NCI-H1105 (cell line): ENCODE data around the gene TPTE2.
"Not testable (repeated sequence)": the region's sequence is repeated elsewhere in the genome, so short reads cannot be mapped to it uniquely, and the experiment has no call there.

ENCODE experiments used
- DNase-seq: peaks from one replicate; lab custom pipeline; 2025; lab: John Stamatoyannopoulos, UW

Gene TPTE2

GRCh38 chr13:19567820-19568534 is 6.6 kb upstream of the TPTE2 start:
- DNase-seq = no peak

DNA sequence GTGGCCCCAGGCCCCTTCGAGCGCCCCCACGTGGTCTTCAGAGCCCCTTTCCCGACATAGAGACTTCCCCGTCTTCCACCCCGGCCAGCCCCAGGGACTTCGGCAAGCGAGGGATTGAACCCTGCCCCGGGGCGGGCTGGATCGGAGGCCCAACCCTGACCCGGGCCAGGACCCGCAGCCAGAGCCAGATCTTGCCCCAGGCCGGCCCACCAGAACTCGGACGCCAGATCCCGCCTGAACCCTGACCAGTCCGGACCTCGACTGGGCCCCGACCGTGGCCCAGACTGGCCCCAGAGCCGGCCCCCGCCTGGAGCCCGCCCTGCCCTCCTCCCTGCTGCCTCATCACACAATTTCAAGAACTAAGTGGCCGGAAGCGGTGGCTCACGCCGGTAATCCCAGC is 253 bp upstream of the TPTE2 start:
- DNase-seq = no peak

GRCh38 chr13:19560672-19561071 is 660 bp downstream of the TPTE2 start:
- not testable (repeated sequence) for DNase-seq

GRCh38 chr13:19559739-19560138 is 1.6 kb downstream of the TPTE2 start:
- not testable (repeated sequence) for DNase-seq

DNA sequence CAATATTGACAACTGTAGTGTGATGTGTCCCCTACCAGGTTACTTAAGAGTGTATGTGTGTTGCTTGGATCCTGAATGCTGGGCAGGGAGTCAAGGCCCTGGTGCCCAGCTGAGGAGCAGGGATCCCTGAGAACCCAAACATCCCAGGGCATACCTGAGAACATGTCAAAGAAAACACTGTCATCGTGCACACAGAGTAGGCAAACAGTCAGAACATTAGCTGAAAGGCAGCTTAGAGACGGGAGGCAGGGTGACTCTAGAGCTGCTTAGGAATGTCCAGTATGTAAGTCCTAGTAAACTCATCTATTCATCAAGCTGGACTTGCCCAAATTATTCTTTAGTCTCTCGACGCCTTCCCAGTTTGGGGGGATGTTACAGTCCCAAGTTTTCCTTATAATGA is 4.0 kb downstream of the TPTE2 start:
- DNase-seq = not testable (repeated sequence)

GRCh38 chr13:19549245-19549644 is 12.1 kb downstream of the TPTE2 start:
- DNase-seq = not testable (repeated sequence)

GRCh38 chr13:19525634-19526033 is 35.7 kb downstream of the TPTE2 start:
- DNase-seq = not testable (repeated sequence)

DNA sequence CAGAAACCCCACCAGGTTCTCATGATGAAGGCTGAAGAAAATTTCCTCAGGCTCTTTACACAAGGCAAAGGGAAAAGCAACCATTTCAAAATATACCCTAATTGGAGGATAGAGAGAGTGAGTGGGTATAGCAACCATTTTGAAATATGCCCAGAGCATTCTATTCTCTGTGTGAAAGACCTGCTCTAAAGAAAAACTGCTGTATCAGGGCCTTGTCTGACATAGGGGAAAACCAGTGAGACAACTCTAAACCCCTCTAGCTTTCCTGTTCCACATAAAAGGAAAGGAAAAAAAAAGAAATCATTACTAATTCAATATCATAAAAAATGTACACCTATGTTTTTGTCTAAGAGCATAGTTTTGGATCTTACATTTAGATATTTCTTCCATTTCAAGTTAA is 42.3 kb downstream of the TPTE2 start:
- DNase-seq = no peak

GRCh38 chr13:19507623-19508022 is 53.7 kb downstream of the TPTE2 start:
- not testable (repeated sequence) for DNase-seq

GRCh38 chr13:19460126-19460525 is 101.2 kb downstream of the TPTE2 start:
- not testable (repeated sequence) for DNase-seq

DNA sequence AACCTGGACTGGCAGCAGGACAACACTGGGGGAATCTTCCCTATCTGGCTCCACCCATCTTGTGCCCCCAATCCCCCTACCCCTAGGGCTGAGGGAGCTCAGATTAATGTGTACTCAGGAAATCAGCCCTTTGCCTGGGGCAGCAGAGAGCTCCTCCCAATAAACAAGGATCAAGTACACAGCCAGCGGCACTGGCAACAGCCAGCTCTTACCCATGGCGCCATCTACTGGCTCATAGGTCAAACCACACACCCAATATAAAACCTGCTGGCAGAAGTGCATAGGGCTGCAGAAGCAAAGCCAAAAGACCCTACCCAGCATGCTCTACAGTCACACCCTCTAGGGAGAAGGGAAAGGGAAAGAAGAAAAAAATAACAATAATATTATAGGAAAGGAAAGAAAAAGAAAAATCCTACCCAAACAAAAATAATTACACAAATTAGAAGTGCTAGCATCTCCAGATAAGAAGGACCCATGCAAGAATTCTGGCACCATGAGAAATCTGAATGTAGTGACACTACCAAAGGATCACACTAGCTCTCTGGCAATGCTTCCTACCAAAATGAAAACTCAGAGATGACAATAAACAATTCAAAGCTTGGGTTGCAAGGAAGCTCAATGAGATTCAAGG is 122.2 kb downstream of the TPTE2 start:
- DNase-seq = peak; percentile 18

DNA sequence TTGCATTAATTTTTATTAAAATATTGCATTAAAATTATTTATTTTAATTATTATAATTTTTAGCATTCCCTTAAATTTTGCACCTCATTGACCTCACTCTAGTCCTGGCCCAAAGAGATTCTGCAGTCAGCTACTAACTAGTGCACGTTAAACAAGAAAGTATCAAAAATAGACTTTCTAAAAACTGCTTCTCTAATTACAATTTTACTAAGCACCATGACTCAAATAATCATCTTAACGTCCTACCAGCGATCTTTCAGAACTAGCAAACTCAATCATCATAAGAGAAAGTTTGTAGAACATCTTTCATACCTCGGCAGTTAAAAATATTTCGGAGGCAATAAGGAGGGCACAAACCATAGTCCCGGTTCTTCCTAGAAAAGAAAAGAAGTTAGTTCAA is 123.6 kb downstream of the TPTE2 start:
- DNase-seq = not testable (repeated sequence)

DNA sequence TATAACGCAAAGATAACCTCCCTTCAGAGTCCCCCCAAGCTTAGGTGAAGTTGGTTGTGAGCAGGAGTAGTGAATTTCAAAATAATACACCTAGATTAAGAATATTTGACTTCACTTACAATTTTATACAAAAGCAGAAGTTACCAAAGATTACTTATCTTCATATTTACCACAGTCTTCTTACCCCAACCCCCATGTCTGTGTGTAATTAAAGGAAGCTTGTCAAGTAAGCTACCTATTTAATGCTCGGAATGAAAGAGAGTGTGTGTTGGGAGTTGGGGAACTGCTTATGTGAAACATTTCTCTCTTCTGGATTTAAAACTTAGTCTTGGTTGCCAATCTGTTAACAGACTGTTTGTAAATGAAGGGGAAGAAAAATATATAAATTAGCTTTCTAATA is 139.1 kb downstream of the TPTE2 start:
- DNase-seq = not testable (repeated sequence)

DNA sequence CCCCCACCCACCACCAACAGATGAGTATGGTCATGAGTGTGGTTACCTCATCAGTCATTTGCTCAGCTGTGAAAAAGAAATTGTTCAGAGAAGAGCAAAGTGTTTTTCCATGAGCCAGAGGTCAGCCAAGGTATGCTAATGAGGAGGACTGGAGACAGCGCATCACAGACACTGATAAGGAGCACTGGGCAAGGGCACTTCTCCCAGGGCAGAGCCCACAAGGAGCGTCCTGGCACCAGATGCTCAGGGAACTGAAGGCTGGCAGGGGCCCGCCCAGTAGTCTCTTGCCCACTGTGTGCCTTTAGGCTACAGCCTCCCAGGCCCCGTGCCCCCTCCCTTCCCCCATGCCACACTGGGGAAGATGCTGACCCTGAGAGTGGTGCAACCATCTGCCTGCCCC is 148.8 kb downstream of the TPTE2 start:
- DNase-seq = not testable (repeated sequence)

DNA sequence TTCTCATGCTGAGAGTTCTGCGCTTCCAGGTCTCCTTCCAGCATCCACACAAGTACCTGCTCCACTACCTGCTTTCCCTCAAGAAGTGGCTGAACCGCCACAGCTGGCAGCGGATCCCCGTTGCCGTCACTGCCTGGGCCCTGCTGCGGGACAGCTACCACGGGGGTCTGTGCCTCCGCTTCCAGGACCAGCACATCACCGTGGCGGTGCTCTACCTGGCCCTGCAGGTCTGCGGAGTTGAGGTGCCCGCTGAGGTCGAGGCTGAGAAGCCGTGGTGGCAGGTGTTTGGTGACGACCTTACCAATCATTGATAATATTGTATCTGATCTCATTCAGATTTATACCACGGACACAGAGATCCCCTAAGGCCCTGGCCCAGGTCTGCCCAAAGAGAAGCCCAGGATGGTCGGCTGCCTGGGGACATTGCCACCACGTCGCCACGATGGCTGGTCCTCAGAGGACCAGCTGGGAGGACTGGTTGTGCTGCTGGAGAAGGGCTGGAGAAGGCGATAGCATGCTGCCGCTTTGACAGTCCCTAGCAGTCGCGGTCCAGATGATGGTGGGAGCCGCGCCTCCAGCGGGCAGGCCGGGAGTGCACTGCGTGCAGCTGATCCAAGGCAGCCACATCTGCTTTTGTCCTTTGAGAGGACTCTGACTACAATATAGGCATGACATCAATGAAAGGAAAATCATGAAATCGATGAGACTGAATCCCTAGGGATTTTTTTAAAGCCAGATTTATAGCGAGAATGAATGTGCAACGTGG is 178.4 kb downstream of the TPTE2 start:
- DNase-seq = not testable (repeated sequence)

DNA sequence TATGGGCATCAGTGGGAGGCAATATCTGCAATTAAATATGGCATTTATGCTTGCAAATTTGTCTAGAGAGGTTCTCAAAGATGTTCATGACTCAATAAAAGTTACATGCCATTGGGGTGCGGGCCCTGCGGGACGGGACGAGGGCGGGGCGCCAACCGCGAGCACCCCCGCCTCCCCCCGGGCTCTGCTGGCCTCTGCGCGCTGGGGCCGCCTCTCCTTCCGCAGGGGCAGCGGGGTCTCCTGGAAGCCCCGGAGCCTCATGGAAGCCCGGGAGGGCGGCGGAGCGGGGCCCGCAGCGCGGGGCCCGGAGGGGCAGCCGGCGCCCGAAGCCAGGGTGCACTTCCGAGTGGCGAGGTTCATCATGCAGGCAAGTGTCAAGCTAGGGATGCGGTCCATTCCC is 179.2 kb downstream of the TPTE2 start:
- no peak for DNase-seq
